Neural cell (in vitro differentiated cells): Measurements from ENCODE around the gene SYT13. TPM values are rescaled to one million over a fixed set of nuclear protein-coding genes. Genes with fewer than 3 reads are reported as not detected.

Source experiments
- H2AFZ ChIP-seq: fragments of 200-600, 300-800 bp; sonication (generic), shearing (Covaris generic); 2 replicates; pipeline ENCODE4 v1.6.0; 2014; ENCODE audit warnings: low read depth, mild to moderate bottlenecking, antibody characterized with exemption, low read length, moderate library complexity
- H3F3A ChIP-seq: fragments of 200-600 bp; shearing (Covaris generic); 2 replicates; pipeline ENCODE4 v1.6.1; 2016; ENCODE audit warnings: mild to moderate bottlenecking, moderate library complexity, mixed read lengths, antibody characterized with exemption, low read length; ENCODE audit not compliant: insufficient read depth, poor library complexity, severe bottlenecking
- H3K27ac ChIP-seq: fragments of 200-600, 300-800 bp; sonication (generic), shearing (Covaris generic); 2 replicates; pipeline ENCODE4 v1.5.1; 2014; ENCODE audit warnings: mild to moderate bottlenecking, low read length, moderate library complexity
- H3K27me3 ChIP-seq: fragments of 300-800, 200-600 bp; sonication (generic), shearing (Covaris generic); 2 replicates; pipeline ENCODE4 v1.6.0; 2014; ENCODE audit warnings: mild to moderate bottlenecking, low read depth, low read length, moderate library complexity; ENCODE audit not compliant: insufficient read depth
- H3K36me3 ChIP-seq: fragments of 300-800, 200-600 bp; sonication (generic), shearing (Covaris generic); 2 replicates; pipeline ENCODE4 v1.5.1; 2014; ENCODE audit warnings: mild to moderate bottlenecking, antibody characterized with exemption, low read length, moderate library complexity; ENCODE audit not compliant: insufficient read depth
- H3K4me2 ChIP-seq: fragments of 300-800, 200-600 bp; sonication (generic), shearing (Covaris generic); 2 replicates; pipeline ENCODE4 v1.6.0; 2014; ENCODE audit warnings: mild to moderate bottlenecking, low read length
- H3K4me3 ChIP-seq: fragments of 300-800, 200-600 bp; sonication (generic), shearing (Covaris generic); 2 replicates; pipeline ENCODE4 v1.5.1; 2014; ENCODE audit warnings: mild to moderate bottlenecking, low read length, moderate library complexity
- H3K79me2 ChIP-seq: fragments of 200-600 bp; shearing (Covaris generic); replicated peaks from 2 replicates; pipeline ENCODE4 v1.6.0; 2014; ENCODE audit warnings: mild to moderate bottlenecking, low read length, moderate library complexity; ENCODE audit not compliant: insufficient read depth
- H3K9ac ChIP-seq: fragments of 300-800, 200-600 bp; sonication (generic), shearing (Covaris generic); 2 replicates; pipeline ENCODE4 v1.6.1; 2016; ENCODE audit warnings: mild to moderate bottlenecking, low read length, mixed read lengths
- H3K9me2 ChIP-seq: fragments of 200-600 bp; shearing (Covaris generic); 2 replicates; pipeline ENCODE4 v1.6.1; 2016; ENCODE audit warnings: mild to moderate bottlenecking, low read length, mixed read lengths; ENCODE audit not compliant: insufficient read depth
- H3K9me3 ChIP-seq: fragments of 200-600, 300-800 bp; sonication (generic), shearing (Covaris generic); 2 replicates; pipeline ENCODE4 v1.6.1; 2016; ENCODE audit warnings: mild to moderate bottlenecking, mixed run types, low read length, moderate library complexity, mixed read lengths
- H4K20me1 ChIP-seq: fragments of 200-600 bp; shearing (Covaris generic); 2 replicates; pipeline ENCODE4 v1.6.1; 2016; ENCODE audit warnings: mild to moderate bottlenecking, mixed run types; ENCODE audit not compliant: insufficient read depth
- CTCF ChIP-seq: fragments of 450-650 bp; IDR thresholded peaks from 2 replicates; pipeline ENCODE4 v1.5.1; 2014; ENCODE audit warnings: antibody characterized with exemption, mild to moderate bottlenecking, moderate library complexity; ENCODE audit not compliant: poor library complexity, severe bottlenecking
- EP300 ChIP-seq: fragments of 450-650 bp; conservative IDR thresholded peaks from 2 replicates; pipeline ENCODE4 v1.6.1; 2014; ENCODE audit warnings: antibody characterized with exemption, mild to moderate bottlenecking, moderate library complexity; ENCODE audit not compliant: poor library complexity, severe bottlenecking
- EZH2 ChIP-seq: fragments of 200-600, 300-800 bp; shearing (Covaris generic), sonication (generic); IDR thresholded peaks from 2 replicates; pipeline ENCODE4 v1.6.1; 2014; ENCODE audit warnings: antibody characterized with exemption, low read length, borderline replicate concordance, mild to moderate bottlenecking; ENCODE audit not compliant: insufficient read depth, poor library complexity, severe bottlenecking
- MXI1 ChIP-seq: fragments of 450-650 bp; conservative IDR thresholded peaks from 2 replicates; pipeline ENCODE4 v1.6.1; 2014; ENCODE audit warnings: antibody characterized with exemption, mild to moderate bottlenecking; ENCODE audit not compliant: poor library complexity, severe bottlenecking
- POLR2AphosphoS5 ChIP-seq: IDR thresholded peaks from 2 replicates; pipeline ENCODE4 v1.6.1; 2012
- RAD21 ChIP-seq: fragments of 450-650 bp; conservative IDR thresholded peaks from 2 replicates; pipeline ENCODE4 v1.6.1; 2014; ENCODE audit warnings: antibody characterized with exemption, mild to moderate bottlenecking, moderate library complexity
- REST ChIP-seq: IDR thresholded peaks from 2 replicates; pipeline ENCODE4 v1.6.1; 2012; ENCODE audit warnings: borderline replicate concordance
- SMC3 ChIP-seq: fragments of 450-650 bp; conservative IDR thresholded peaks from 2 replicates; pipeline ENCODE4 v1.6.1; 2014; ENCODE audit warnings: antibody characterized with exemption, mild to moderate bottlenecking, moderate library complexity; ENCODE audit not compliant: poor library complexity
- TAF1 ChIP-seq: IDR thresholded peaks from 2 replicates; pipeline ENCODE4 v1.6.1; 2012; ENCODE audit warnings: low read depth
- polyA plus RNA-seq: library from polyadenylated mRNA; depleted of rRNA; stranded (reverse); fragments of >200 nt; gene quantifications from 2 replicates; pipeline ENCODE4 v1.2.3, GENCODE V29; 2014

SYT13 gene
- polyA plus RNA-seq, 1 donor from 2014 or later = 60.8 TPM

GRCh38 chr11:45280449-45280848 lies 5.7 kb downstream of the SYT13 start:
- H3F3A ChIP-seq = no peaks in the 10 kb centered on the region
- no peaks in the 10 kb centered on the region for H3K9me2 ChIP-seq
- H3K4me2 ChIP-seq = no peak overlapping the region
- H2AFZ ChIP-seq = no peak overlapping the region
- H3K36me3 ChIP-seq = no peaks in the 10 kb centered on the region
- no peaks in the 10 kb centered on the region for H4K20me1 ChIP-seq
- no peak overlapping the region for H3K4me3 ChIP-seq
- no peaks in the 10 kb centered on the region for H3K9me3 ChIP-seq
- no peak for TF ChIP-seq MXI1
- TF ChIP-seq EP300 = no peak
- TF ChIP-seq REST = no peak
- TF ChIP-seq EZH2 = no peak
- TF ChIP-seq CTCF = no peak
- no peak for TF ChIP-seq POLR2AphosphoS5
- no peak overlapping the region for H3K9ac ChIP-seq
- no peaks in the 10 kb centered on the region for H3K27me3 ChIP-seq
- peaks cover 9% of the 10 kb centered on the region for H3K79me2 ChIP-seq
- no peak overlapping the region for H3K27ac ChIP-seq

- no peak for TF ChIP-seq CTCF
- TF ChIP-seq POLR2AphosphoS5 = no peak
- no peak for TF ChIP-seq TAF1
- TF ChIP-seq REST = no peak
- TF ChIP-seq MXI1 = no peak
- TF ChIP-seq RAD21 = no peak
- no peak for TF ChIP-seq SMC3
- TF ChIP-seq EP300 = no peak
- no peak for TF ChIP-seq EZH2
- H2AFZ ChIP-seq = no peak overlapping the region
- no peaks in the 10 kb centered on the region for H4K20me1 ChIP-seq
- H3K27ac ChIP-seq = no peak overlapping the region
- peaks cover 5% of the 10 kb centered on the region for H3K79me2 ChIP-seq
- no peak overlapping the region for H3K4me3 ChIP-seq
- no peaks in the 10 kb centered on the region for H3K9me2 ChIP-seq
- H3K9ac ChIP-seq = no peak overlapping the region
- no peak overlapping the region for H3K4me2 ChIP-seq
- no peaks in the 10 kb centered on the region for H3F3A ChIP-seq
- no peaks in the 10 kb centered on the region for H3K27me3 ChIP-seq
- H3K9me3 ChIP-seq = no peaks in the 10 kb centered on the region
- no peaks in the 10 kb centered on the region for H3K36me3 ChIP-seq
Measured at GRCh38 chr11:45279645-45280044, 6.5 kb downstream of the SYT13 start.
